ENCODE data around the gene BLID.

DNA sequence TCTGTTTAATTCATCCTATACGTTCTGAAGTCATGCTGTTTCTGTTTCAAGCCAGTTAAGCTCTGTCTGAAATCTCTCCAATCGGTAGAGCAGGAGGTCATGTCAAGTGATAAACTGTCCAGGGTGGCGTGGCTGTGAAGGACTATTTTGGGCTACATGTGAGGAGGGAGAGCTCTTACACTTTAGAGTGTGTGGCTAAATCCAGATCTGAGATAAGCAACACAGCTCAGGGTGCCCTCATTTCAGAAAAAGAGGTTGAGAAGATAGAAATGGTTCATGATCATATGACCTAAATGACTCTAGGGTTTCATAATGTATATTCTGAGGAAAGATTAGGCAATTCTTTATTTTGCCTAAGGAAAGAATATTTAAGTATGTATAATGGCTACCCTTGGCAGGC lies 8.4 kb downstream of the BLID start:
- TF ChIP-seq SP1 (IDR thresholded peaks at IDR 0.05) (no peak), SUZ12 (IDR thresholded peaks at IDR 0.05) (no peak), FOXK2 (IDR thresholded peaks at IDR 0.05) (no peak), BHLHE40 (IDR thresholded peaks at IDR 0.05; ENCODE audit: borderline replicate concordance) (no peak), TARDBP (IDR thresholded peaks at IDR 0.05) (no peak), ARNT (IDR thresholded peaks at IDR 0.05) (no peak)
- TF ChIP-seq, protein P1, sequence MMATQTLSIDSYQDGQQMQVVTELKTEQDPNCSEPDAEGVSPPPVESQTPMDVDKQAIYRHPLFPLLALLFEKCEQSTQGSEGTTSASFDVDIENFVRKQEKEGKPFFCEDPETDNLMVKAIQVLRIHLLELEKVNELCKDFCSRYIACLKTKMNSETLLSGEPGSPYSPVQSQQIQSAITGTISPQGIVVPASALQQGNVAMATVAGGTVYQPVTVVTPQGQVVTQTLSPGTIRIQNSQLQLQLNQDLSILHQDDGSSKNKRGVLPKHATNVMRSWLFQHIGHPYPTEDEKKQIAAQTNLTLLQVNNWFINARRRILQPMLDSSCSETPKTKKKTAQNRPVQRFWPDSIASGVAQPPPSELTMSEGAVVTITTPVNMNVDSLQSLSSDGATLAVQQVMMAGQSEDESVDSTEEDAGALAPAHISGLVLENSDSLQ (IDR thresholded peaks at IDR 0.05) = no peak
